Endodermal cell (in vitro differentiated cells): ENCODE data around the gene ENPP1. TPM values are rescaled to one million over a fixed set of nuclear protein-coding genes. Genes with fewer than 3 reads are reported as not detected.
"Not testable (repeated sequence)": the region's sequence is repeated elsewhere in the genome, so short reads cannot be mapped to it uniquely, and the experiment has no call there.

Source experiments
- DNase-seq: peaks from one replicate; pipeline ENCODE4 v3.0.0-alpha.2; 2017
- H3K27ac ChIP-seq: 2 replicates; pipeline ENCODE4 v1.5.1; 2013; ENCODE audit warnings: mild to moderate bottlenecking, low read depth, low read length, moderate library complexity
- H3K27me3 ChIP-seq: 2 replicates; pipeline ENCODE4 v1.6.1; 2013; ENCODE audit warnings: mild to moderate bottlenecking, low read length, moderate library complexity; ENCODE audit not compliant: insufficient read depth, control insufficient read depth, poor library complexity, severe bottlenecking
- H3K36me3 ChIP-seq: 2 replicates; pipeline ENCODE4 v1.7.0; 2013; ENCODE audit warnings: mild to moderate bottlenecking, low read length, moderate library complexity; ENCODE audit not compliant: control insufficient read depth, insufficient read depth
- H3K4me1 ChIP-seq: one replicate; pipeline ENCODE4 v1.7.0; 2013; ENCODE audit warnings: low read length; ENCODE audit not compliant: control insufficient read depth, insufficient read depth
- H3K4me3 ChIP-seq: 2 replicates; pipeline ENCODE4 v1.5.1; 2013; ENCODE audit warnings: mild to moderate bottlenecking, low read length, moderate library complexity
- H3K9ac ChIP-seq: 2 replicates; pipeline ENCODE4 v1.6.1; 2013; ENCODE audit warnings: mild to moderate bottlenecking, low read length, moderate library complexity; ENCODE audit not compliant: poor library complexity, severe bottlenecking; ENCODE audit errors: extremely low read depth
- H3K9me3 ChIP-seq: 2 replicates; pipeline ENCODE4 v1.6.1; 2013; ENCODE audit warnings: mild to moderate bottlenecking, low read length, moderate library complexity; ENCODE audit not compliant: control insufficient read depth
- H3K27ac Mint-ChIP-seq: 2 replicates; pipeline ENCODE4 v1.8.0; 2020; ENCODE audit warnings: mixed read lengths
- H3K27me3 Mint-ChIP-seq: 2 replicates; pipeline ENCODE4 v1.8.0; 2021; ENCODE audit warnings: mild to moderate bottlenecking, mixed read lengths; ENCODE audit not compliant: insufficient read depth
- H3K36me3 Mint-ChIP-seq: 2 replicates; pipeline ENCODE4 v1.8.0; 2020; ENCODE audit warnings: low read depth, mixed read lengths
- H3K4me1 Mint-ChIP-seq: 2 replicates; pipeline ENCODE4 v1.8.0; 2020; ENCODE audit warnings: mixed read lengths
- H3K4me3 Mint-ChIP-seq: 2 replicates; pipeline ENCODE4 v1.8.0; 2020; ENCODE audit warnings: mild to moderate bottlenecking, moderate library complexity, mixed read lengths
- H3K9me3 Mint-ChIP-seq: 2 replicates; pipeline ENCODE4 v1.8.0; 2020; ENCODE audit warnings: mild to moderate bottlenecking, mixed read lengths
- WGBS, 2 experiments: methylation state at CpG; one replicate each; pipeline versions ENCODE4 v1.1.5 to v1.1.7; 2013; ENCODE audit warnings: missing lambda C conversion rate in 2 of 2, mixed read lengths in 1 of 2; ENCODE audit not compliant: insufficient coverage in 1 of 2, insufficient read length in 1 of 2; 5-methylcytosine and 5-hydroxymethylcytosine counted together
- total RNA-seq, 2 donors: library from RNA; stranded (reverse); fragmentation: NEBNext Ultra II Directional in 1 of 2; extraction: Animal tissue kit (Norgen Biotek cat#: 25700) in 1 of 2; gene quantifications; 2 replicates in 1 of 2; 3 replicates in 1 of 2; pipeline ENCODE4 v1.2.1, GENCODE V29; 2021
- TF ChIP-seq, protein P1 (sequence below): fragments of 200-600 bp; sonication (generic); conservative IDR thresholded peaks from 2 replicates; pipeline ENCODE4 v1.5.0; 2021; ENCODE audit warnings: antibody characterized with exemption, mild to moderate bottlenecking

The ENPP1 gene
- total RNA-seq, 2 donors from 2014 or later = 11.6 to 16.1 TPM

DNA sequence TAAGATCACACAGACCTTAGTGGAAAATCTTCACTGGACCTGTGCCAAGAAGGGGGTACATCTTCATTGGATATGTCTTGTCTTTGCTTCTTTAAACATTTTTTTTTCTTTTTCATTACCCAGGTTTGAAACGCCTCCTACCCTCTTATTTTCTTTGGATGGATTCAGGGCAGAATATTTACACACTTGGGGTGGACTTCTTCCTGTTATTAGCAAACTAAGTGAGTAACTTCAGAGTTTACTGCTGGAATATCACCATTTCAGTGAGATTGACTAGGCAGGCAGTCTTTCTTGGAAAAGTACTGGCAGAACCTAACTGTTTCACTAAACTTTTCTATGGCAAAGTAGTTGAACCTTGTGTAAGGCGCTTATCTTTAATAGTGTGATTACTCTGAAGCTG, 47.0 kb downstream of the ENPP1 start:
- Histone ChIP-seq H3K4me3 (no peak overlapping the region), H3K9me3 (no peaks in the 10 kb centered on the region), H3K9ac (no peak overlapping the region), H3K27ac (no peak overlapping the region), H3K36me3 (peaks cover 13% of the 10 kb centered on the region), H3K4me1 (no peaks in the 10 kb centered on the region), H3K27me3 (no peaks in the 10 kb centered on the region)
- TF ChIP-seq, protein P1, sequence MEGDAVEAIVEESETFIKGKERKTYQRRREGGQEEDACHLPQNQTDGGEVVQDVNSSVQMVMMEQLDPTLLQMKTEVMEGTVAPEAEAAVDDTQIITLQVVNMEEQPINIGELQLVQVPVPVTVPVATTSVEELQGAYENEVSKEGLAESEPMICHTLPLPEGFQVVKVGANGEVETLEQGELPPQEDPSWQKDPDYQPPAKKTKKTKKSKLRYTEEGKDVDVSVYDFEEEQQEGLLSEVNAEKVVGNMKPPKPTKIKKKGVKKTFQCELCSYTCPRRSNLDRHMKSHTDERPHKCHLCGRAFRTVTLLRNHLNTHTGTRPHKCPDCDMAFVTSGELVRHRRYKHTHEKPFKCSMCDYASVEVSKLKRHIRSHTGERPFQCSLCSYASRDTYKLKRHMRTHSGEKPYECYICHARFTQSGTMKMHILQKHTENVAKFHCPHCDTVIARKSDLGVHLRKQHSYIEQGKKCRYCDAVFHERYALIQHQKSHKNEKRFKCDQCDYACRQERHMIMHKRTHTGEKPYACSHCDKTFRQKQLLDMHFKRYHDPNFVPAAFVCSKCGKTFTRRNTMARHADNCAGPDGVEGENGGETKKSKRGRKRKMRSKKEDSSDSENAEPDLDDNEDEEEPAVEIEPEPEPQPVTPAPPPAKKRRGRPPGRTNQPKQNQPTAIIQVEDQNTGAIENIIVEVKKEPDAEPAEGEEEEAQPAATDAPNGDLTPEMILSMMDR = no peak
- Mint-ChIP-seq H3K27me3 (no peaks in the 10 kb centered on the region), H3K9me3 (peaks cover 11% of the 10 kb centered on the region), H3K4me1 (peaks cover 3% of the 10 kb centered on the region), H3K36me3 (peaks cover 17% of the 10 kb centered on the region), H3K4me3 (no peak overlapping the region), H3K27ac (no peak overlapping the region)
- 82 to 94% methylated on average over 2 of the region's 2 CpGs for WGBS, 2 experiments
- no peak for DNase-seq

DNA sequence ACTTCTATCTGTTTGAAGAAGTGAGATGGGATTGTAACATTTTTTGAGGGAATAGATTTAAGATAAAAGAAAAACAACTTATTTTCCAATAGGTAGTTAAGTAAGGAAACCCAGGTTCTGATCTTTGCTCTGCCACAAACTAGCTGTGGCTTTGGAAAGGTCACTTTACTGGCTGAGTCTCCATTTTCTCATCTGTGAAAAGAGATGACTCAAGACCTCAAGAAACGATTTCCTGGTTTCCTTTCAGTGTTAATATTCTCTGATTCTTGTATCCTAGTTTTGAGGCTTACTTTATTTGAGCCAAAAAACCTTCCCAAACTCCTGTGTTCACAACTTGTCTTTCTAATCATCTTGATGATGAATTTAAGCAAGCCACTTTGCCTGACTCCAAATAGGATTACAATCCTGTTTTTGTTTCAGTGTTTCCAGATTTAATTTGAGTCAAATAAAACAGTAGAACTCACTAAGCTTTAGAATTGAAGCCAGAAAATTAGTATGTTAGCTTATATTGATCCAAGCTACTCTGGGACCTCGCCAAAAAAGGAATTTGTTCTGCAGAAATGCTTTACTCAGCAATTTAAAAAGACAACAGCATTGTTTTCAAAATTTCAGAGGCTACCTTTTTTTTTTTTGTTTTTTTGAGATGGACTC, 51.1 kb downstream of the ENPP1 start:
- H3K4me3 Mint-ChIP-seq = no peak overlapping the region
- Histone ChIP-seq H3K27me3 (no peaks in the 10 kb centered on the region), H3K4me3 (no peak overlapping the region), H3K4me1 (no peaks in the 10 kb centered on the region), H3K27ac (no peak overlapping the region), H3K9me3 (peaks cover 9% of the 10 kb centered on the region), H3K36me3 (peaks cover 5% of the 10 kb centered on the region), H3K9ac (no peak overlapping the region)
- peaks cover 16% of the 10 kb centered on the region for H3K4me1 Mint-ChIP-seq
- peaks cover 13% of the 10 kb centered on the region for H3K9me3 Mint-ChIP-seq
- no peak for DNase-seq
- H3K27ac Mint-ChIP-seq = no peak overlapping the region
- WGBS, 2 experiments = 89 to 91% methylated on average over 2 of the region's 2 CpGs
- TF ChIP-seq, protein P1 = no peak
- H3K27me3 Mint-ChIP-seq = no peaks in the 10 kb centered on the region
- peaks cover 29% of the 10 kb centered on the region for H3K36me3 Mint-ChIP-seq

DNA sequence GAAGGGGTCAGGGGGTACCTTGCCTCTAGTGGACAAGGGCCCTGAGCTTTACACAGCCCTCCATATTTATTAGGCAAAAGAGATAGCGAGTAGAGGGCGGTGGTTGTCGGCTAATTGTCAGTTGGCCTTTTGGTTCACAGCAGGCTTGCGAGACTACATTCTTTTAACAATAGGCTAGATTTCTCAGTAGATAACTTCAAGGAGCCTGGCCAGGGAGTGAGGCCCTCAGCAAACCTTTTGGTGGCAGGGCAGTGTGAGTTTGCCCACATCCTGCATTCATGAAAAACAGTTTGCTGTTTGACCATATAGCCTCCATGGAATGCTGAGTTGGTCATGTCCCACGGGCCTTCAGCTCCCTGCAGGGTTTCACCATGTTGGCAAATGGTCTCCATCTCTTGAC, 51.8 kb downstream of the ENPP1 start:
- Mint-ChIP-seq H3K36me3 (peaks cover 30% of the 10 kb centered on the region), H3K4me1 (peaks cover 16% of the 10 kb centered on the region), H3K9me3 (peaks cover 13% of the 10 kb centered on the region)
- H3K36me3 ChIP-seq, H3K27me3 Mint-ChIP-seq, H3K9me3 ChIP-seq, H3K27ac Mint-ChIP-seq, H3K9ac ChIP-seq, H3K4me3 ChIP-seq, H3K27ac ChIP-seq, H3K27me3 ChIP-seq, H3K4me1 ChIP-seq, H3K4me3 Mint-ChIP-seq: not testable (repeated sequence)
- WGBS, 2 experiments = 30 to 46% methylated on average over 2 to 5 of the region's 5 CpGs
- DNase-seq = peak; percentile 86

DNA sequence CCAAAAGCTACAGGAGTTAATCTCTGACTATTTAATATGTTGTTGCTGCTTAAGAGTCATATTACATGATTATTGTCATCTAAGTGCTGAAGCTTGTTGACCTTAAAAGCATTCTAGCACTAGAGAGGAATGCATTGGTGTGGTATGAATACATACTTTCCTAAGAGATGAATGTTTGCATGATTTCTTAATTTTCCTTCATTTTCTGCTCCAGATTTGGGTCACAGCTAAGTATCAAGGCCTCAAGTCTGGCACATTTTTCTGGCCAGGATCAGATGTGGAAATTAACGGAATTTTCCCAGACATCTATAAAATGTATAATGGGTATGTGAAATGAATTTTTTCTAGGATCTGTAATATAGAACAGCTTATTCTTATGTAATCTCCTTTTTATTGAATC, 53.6 kb downstream of the ENPP1 start:
- Histone ChIP-seq H3K9me3 (peaks cover 9% of the 10 kb centered on the region), H3K4me3 (no peak overlapping the region), H3K27ac (no peak overlapping the region), H3K4me1 (no peaks in the 10 kb centered on the region), H3K9ac (no peak overlapping the region), H3K36me3 (no peaks in the 10 kb centered on the region), H3K27me3 (no peaks in the 10 kb centered on the region)
- Mint-ChIP-seq H3K27ac (no peak overlapping the region), H3K4me3 (no peak overlapping the region), H3K27me3 (no peaks in the 10 kb centered on the region), H3K36me3 (peaks cover 31% of the 10 kb centered on the region), H3K9me3 (peaks cover 8% of the 10 kb centered on the region), H3K4me1 (peaks cover 16% of the 10 kb centered on the region)
- no peak for DNase-seq
- 85% methylated on average over 1 of the region's 1 CpG; no CpG with 5 or more reads in 1 of the 2 experiments for WGBS, 2 experiments
- TF ChIP-seq, protein P1 = no peak
